Stomach (tissue), 9 donors: Measurements from ENCODE around the gene NPAS3. TPM values are rescaled to one million over a fixed set of nuclear protein-coding genes. Genes with fewer than 3 reads are reported as not detected.
A peak's percentile ranks its signal among the peaks of the same experiment; 100 is the strongest.

Experiments used
- DNase-seq, 2 donors: peaks; one replicate each; pipeline versions ENCODE4 v3.0.0 to v3.0.0-alpha.2; 2013 to 2019
- H3K27ac ChIP-seq, 5 donors: fragments of 200-600 bp in 4 of 5; sonication (generic) in 4 of 5; one replicate each; pipeline ENCODE4 v1.5.1; 2013 to 2019; ENCODE audit warnings: mild to moderate bottlenecking in 1 of 5, moderate library complexity in 1 of 5
- H3K27me3 ChIP-seq, 3 donors: fragments of 200-600 bp; sonication (generic); one replicate each; pipeline ENCODE4 v1.5.1; 2017 to 2019; ENCODE audit warnings: mixed run types in 1 of 3
- H3K36me3 ChIP-seq, 4 donors: fragments of 200-600 bp; sonication (generic); 1 replicate in 3 of 4; 2 replicates in 1 of 4; pipeline ENCODE4 v1.5.1; 2016 to 2019
- H3K4me1 ChIP-seq, 4 donors: fragments of 200-600 bp; sonication (generic); one replicate each; pipeline ENCODE4 v1.5.1; 2016 to 2019
- H3K4me3 ChIP-seq, 4 donors: fragments of 200-600 bp; sonication (generic) in 3 of 4; one replicate each; pipeline ENCODE4 v1.5.1; 2016 to 2019; ENCODE audit warnings: mild to moderate bottlenecking in 1 of 4
- H3K9me3 ChIP-seq, 4 donors: fragments of 200-600 bp; sonication (generic); one replicate each; pipeline ENCODE4 v1.5.1; 2016 to 2019
- EP300 ChIP-seq: sonication (generic); formaldehyde crosslinking; IDR thresholded peaks from one replicate; pipeline ENCODE4 v1.6.1; 2017; ENCODE audit warnings: antibody characterized with exemption
- POLR2A ChIP-seq, 4 donors: fragments of 450-650 bp; IDR thresholded peaks; one replicate each; pipeline ENCODE4 v1.6.1; 2016; ENCODE audit warnings: antibody characterized with exemption in 4 of 4, control low read depth in 2 of 4, mild to moderate bottlenecking in 1 of 4, moderate library complexity in 1 of 4
- POLR2AphosphoS5 ChIP-seq, 3 donors: sonication (generic); formaldehyde crosslinking; IDR thresholded peaks; one replicate each; pipeline ENCODE4 v1.6.1; 2016; ENCODE audit warnings: antibody characterized with exemption in 3 of 3
- WGBS, 5 donors: extraction: QIAGEN DNeasy Blood & Tissue Kit in 3 of 5; methylation state at CpG; one replicate each; pipeline versions ENCODE4 v1.1.5 to v1.1.7; 2013 to 2018; 5-methylcytosine and 5-hydroxymethylcytosine counted together
- intact Hi-C: fragments of 100-400 bp; cut with DNase I; formaldehyde crosslinking; loops from one replicate; pipeline ENCODE4 v1.15.1; 2023; ENCODE audit warnings: low total_unique reads
- polyA plus RNA-seq, 3 donors: library from polyadenylated mRNA; stranded (reverse); fragments of 200-250 nt; gene quantifications; one replicate each; pipeline ENCODE4 v1.2.3, GENCODE V29; 2013
- total RNA-seq, 5 donors: library from RNA; depleted of rRNA; stranded (reverse); fragments of >200 nt; gene quantifications; one replicate each; pipeline versions ENCODE4 v1.1.0 to v1.2.3, GENCODE V29; 2014 to 2016
- TF ChIP-seq, protein P1 (sequence below), 7 experiments: fragments of 450-650 bp in 4 of 7; fragments of 200-600 bp in 3 of 7; sonication (generic) in 3 of 7; IDR thresholded peaks; one replicate each; pipeline ENCODE4 v1.5.1; 2016 to 2019; ENCODE audit warnings: antibody characterized with exemption in 7 of 7, control low read depth in 2 of 7, mild to moderate bottlenecking in 1 of 7
- donor health status: healthy with polysubstance abuse.
- donor health status: Bipolar disorder and iron deficiency.
- donor health status: healthy.

NPAS3 gene
- total and polyA plus RNA-seq, 8 donors = under 0.01 to 7.9 (median 0.76) TPM; not detected in 1

DNA sequence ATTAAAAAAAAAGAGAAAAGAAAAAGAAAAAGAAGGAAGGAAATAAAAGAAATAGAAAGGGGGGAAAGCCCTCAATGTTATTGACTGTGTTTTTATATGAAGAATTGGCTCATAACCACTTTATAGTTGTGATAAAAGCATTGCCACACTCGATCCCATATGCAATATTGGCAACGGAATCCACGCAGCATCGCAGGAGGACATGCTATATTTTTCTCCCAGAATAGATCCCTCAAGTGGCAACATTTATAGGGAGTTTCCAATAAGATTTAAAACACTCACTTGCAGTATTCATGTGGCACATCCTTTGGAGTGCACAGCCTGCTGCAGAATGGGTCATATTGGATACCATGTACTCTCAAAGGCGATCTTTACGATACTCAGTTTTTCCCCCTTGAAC, 788.9 kb downstream of the NPAS3 start:
- Histone ChIP-seq H3K4me1 (peaks cover 0 to 9% (median 0%) of the 10 kb centered on the region in 4 donors), H3K9me3 (no peaks in the 10 kb centered on the region), H3K36me3 (no peaks in the 10 kb centered on the region), H3K27me3 (no peaks in the 10 kb centered on the region), H3K4me3 (no peak overlapping the region), H3K27ac (no peak overlapping the region)
- WGBS, 5 donors = 72 to 85% (median 74%) methylated on average over 6 of the region's 6 CpGs
- intact Hi-C loops = no loop called here
- DNase-seq = no peak
- no peak for TF ChIP-seq EP300
- TF ChIP-seq, protein P1, sequence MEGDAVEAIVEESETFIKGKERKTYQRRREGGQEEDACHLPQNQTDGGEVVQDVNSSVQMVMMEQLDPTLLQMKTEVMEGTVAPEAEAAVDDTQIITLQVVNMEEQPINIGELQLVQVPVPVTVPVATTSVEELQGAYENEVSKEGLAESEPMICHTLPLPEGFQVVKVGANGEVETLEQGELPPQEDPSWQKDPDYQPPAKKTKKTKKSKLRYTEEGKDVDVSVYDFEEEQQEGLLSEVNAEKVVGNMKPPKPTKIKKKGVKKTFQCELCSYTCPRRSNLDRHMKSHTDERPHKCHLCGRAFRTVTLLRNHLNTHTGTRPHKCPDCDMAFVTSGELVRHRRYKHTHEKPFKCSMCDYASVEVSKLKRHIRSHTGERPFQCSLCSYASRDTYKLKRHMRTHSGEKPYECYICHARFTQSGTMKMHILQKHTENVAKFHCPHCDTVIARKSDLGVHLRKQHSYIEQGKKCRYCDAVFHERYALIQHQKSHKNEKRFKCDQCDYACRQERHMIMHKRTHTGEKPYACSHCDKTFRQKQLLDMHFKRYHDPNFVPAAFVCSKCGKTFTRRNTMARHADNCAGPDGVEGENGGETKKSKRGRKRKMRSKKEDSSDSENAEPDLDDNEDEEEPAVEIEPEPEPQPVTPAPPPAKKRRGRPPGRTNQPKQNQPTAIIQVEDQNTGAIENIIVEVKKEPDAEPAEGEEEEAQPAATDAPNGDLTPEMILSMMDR (IDR thresholded peaks at IDR 0.05) = no peak
- no peak for TF ChIP-seq POLR2AphosphoS5 (IDR thresholded peaks at IDR 0.05)
- TF ChIP-seq POLR2A (IDR thresholded peaks at IDR 0.05) = no peak

DNA sequence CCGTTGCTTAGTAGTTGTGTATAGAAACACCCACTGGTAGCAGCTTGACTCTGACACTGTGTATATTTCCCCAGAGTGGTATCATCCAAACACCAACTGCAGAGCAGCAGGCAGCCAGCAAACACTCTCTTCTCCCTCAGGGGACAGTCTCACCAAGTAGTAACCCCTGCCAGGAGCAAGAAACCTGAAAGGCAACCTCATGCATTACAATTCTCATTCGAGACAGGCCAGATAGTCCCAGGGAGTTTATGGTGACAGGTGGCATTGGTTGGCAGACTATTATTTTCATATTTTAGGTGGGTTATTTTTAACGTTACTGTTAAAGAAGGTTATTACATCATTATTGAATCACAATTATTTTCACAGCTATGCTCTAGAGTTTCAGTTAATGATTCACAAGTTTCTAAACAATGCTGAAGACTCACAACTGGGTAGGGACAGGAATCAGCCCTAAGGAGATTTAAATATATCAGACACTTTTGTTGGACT, 789.4 kb downstream of the NPAS3 start:
- intact Hi-C loops = no loop called here
- no peak for TF ChIP-seq POLR2A (IDR thresholded peaks at IDR 0.05)
- TF ChIP-seq POLR2AphosphoS5 (IDR thresholded peaks at IDR 0.05) = no peak
- peak in 1 of 2 donors; percentile 16 for DNase-seq
- H3K4me3 ChIP-seq = no peak overlapping the region
- H3K27me3 ChIP-seq = no peaks in the 10 kb centered on the region
- H3K4me1 ChIP-seq = peaks cover 0 to 9% (median 0%) of the 10 kb centered on the region in 4 donors
- H3K36me3 ChIP-seq = no peaks in the 10 kb centered on the region
- WGBS, 5 donors = 30 to 54% (median 46%) methylated on average over 3 of the region's 3 CpGs
- no peak overlapping the region for H3K27ac ChIP-seq
- H3K9me3 ChIP-seq = no peaks in the 10 kb centered on the region

DNA sequence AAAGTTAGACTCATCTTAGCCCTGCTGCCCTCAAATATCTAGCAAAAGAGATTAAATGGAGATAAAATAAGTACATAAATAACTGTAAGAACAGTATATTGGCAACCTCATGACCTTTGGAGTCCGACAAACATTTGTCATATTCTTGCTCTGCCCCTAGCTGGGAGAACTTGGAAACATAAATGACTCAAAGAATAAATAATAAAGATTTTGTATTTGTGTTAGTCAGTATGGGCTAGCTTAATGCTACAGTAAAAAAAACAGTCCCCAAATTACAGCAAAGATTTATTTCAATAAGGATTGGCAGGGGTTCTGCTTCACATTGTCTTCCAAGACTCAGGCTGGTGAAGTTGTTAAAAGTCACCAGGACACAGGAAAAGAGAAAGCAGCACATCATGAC, 791.5 kb downstream of the NPAS3 start:
- intact Hi-C loops = no loop called here
- H3K36me3 ChIP-seq = no peaks in the 10 kb centered on the region
- WGBS, 5 donors = 48 to 69% (median 59%) methylated on average over 1 of the region's 1 CpG
- no peaks in the 10 kb centered on the region for H3K9me3 ChIP-seq
- H3K27ac ChIP-seq = no peak overlapping the region
- H3K4me1 ChIP-seq = peaks cover 0 to 9% (median 0%) of the 10 kb centered on the region in 4 donors
- DNase-seq = no peak
- H3K27me3 ChIP-seq = no peaks in the 10 kb centered on the region
- no peak overlapping the region for H3K4me3 ChIP-seq
- TF ChIP-seq POLR2AphosphoS5 (IDR thresholded peaks at IDR 0.05) (no peak), EP300 (no peak), POLR2A (IDR thresholded peaks at IDR 0.05) (no peak)
- TF ChIP-seq, protein P1 (IDR thresholded peaks at IDR 0.05) = no peak

DNA sequence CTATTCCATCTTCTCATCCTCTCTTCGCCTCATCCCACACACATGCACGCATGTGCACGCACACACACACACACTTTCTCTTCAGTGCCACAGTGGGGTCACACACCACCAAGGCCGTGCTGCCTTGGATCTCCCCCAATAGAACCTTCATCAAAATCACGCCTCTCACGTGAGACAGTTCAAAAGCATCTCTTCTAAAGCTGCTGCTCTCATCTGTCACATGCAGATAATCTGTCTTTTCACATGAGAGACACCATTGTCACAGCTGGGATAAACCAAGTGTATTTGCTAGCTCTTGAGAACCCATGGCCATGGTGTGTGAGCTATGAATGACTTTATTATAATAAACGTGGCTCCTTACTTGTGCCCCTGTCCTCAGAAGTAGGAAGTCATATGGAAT, 793.5 kb downstream of the NPAS3 start:
- intact Hi-C loops = no loop called here
- Histone ChIP-seq H3K36me3 (no peaks in the 10 kb centered on the region), H3K27me3 (no peaks in the 10 kb centered on the region), H3K9me3 (no peaks in the 10 kb centered on the region), H3K4me3 (no peak overlapping the region), H3K4me1 (peaks cover 0 to 9% (median 0%) of the 10 kb centered on the region in 4 donors), H3K27ac (no peak overlapping the region)
- no peak for DNase-seq
- 83 to 94% (median 91%) methylated on average over 7 of the region's 7 CpGs for WGBS, 5 donors
- TF ChIP-seq, protein P1 (IDR thresholded peaks at IDR 0.05) = no peak
- no peak for TF ChIP-seq EP300
- TF ChIP-seq POLR2AphosphoS5 (IDR thresholded peaks at IDR 0.05) = no peak
- no peak for TF ChIP-seq POLR2A (IDR thresholded peaks at IDR 0.05)

DNA sequence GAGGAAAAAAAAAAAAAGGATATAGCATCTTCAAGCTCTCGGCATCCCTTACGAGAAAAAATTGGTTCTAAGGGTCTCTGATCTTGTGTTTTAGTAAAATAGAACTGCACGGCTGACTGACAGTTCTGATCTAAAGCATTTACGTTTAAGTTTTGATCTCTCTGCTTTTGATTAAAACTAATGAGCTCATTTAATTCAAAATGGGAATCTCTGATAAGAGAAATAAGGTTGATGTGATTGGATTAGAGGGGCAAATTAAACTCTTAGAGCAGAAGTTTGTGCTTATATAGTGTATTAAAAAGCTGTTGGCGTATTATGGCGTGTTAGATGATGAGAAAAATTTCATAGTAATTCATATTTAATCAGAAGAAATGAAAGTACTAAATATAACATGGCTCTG, 794.6 kb downstream of the NPAS3 start:
- H3K27ac ChIP-seq = no peak overlapping the region
- no peaks in the 10 kb centered on the region for H3K9me3 ChIP-seq
- intact Hi-C loops = no loop called here
- DNase-seq = no peak
- peaks cover 0 to 4% (median 0%) of the 10 kb centered on the region in 4 donors for H3K4me1 ChIP-seq
- no peak overlapping the region for H3K4me3 ChIP-seq
- TF ChIP-seq POLR2A (IDR thresholded peaks at IDR 0.05) = no peak
- no peak for TF ChIP-seq EP300
- TF ChIP-seq POLR2AphosphoS5 (IDR thresholded peaks at IDR 0.05) = no peak
- TF ChIP-seq, protein P1 (IDR thresholded peaks at IDR 0.05) = no peak
- H3K36me3 ChIP-seq = no peaks in the 10 kb centered on the region
- WGBS, 5 donors = 92 to 93% (median 92%) methylated on average over 6 of the region's 6 CpGs
- H3K27me3 ChIP-seq = no peaks in the 10 kb centered on the region
